D721Med (cell line): ENCODE measurements around the gene L3MBTL1.

ENCODE experiments used
- DNase-seq: peaks from one replicate; pipeline ENCODE4 v3.0.0; 2011; ENCODE audit warnings: low spot score; ENCODE audit not compliant: insufficient read length
- FAIRE-seq: peaks from 2 replicates; lab custom pipeline; 2011; peaks lifted over from hg19 to GRCh38; lab: Jason Lieb, UNC
- TF ChIP-seq, protein P1 (sequence below): IDR thresholded peaks from 2 replicates; pipeline ENCODE4 v1.5.1; 2012; ENCODE audit warnings: mild to moderate bottlenecking, control low read depth; ENCODE audit not compliant: insufficient read depth; ENCODE audit errors: missing control alignments

The L3MBTL1 gene

DNA sequence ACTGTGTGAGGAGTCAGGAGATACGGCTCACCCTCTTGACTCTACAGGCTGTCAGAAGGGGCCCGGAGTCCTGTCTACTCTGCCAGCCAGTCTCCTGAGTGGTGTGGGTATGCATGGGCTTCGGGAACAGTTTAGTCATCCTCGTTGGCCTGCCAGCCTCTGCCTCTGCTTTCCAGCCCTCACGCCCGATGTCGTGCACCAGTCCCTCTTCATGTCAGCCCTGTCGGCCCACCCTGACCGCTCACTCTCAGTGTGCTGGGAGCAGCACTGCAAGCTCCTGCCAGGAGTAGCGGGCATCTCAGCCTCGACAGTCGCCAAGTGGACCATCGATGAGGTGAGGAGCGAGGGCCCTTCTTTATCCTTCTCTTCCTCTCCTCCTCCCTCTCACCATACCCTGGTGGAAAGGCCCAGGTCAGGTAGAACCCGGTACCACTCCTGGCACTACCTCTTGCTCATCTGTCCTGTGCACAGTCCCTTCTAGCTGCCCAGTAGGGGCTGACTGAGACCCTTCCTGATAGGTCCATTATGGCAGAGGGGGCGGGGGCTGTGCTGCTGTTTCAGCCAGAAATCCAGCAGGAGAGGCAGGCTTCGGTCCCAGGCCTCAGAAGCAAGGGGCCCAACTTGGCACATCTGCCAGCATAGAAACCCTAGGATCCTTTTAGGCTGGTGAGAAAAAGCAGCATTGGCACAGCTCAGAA lies 32.6 kb downstream of the L3MBTL1 start:
- TF ChIP-seq, protein P1, sequence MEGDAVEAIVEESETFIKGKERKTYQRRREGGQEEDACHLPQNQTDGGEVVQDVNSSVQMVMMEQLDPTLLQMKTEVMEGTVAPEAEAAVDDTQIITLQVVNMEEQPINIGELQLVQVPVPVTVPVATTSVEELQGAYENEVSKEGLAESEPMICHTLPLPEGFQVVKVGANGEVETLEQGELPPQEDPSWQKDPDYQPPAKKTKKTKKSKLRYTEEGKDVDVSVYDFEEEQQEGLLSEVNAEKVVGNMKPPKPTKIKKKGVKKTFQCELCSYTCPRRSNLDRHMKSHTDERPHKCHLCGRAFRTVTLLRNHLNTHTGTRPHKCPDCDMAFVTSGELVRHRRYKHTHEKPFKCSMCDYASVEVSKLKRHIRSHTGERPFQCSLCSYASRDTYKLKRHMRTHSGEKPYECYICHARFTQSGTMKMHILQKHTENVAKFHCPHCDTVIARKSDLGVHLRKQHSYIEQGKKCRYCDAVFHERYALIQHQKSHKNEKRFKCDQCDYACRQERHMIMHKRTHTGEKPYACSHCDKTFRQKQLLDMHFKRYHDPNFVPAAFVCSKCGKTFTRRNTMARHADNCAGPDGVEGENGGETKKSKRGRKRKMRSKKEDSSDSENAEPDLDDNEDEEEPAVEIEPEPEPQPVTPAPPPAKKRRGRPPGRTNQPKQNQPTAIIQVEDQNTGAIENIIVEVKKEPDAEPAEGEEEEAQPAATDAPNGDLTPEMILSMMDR = no peak
- DNase-seq (no peak), FAIRE-seq (no peak)

GRCh38 chr20:43540673-43541060 lies 33.2 kb downstream of the L3MBTL1 start:
- TF ChIP-seq, protein P1 = no peak
- DNase-seq = no peak
- FAIRE-seq = no peak

- no peak for FAIRE-seq
- TF ChIP-seq, protein P1 = no peak
- DNase-seq = no peak
These were observed 33.7 kb downstream of the L3MBTL1 start for GRCh38 chr20:43541214-43541613.

GRCh38 chr20:43542161-43542560 lies 34.7 kb downstream of the L3MBTL1 start:
- DNase-seq = no peak
- TF ChIP-seq, protein P1 = no peak
- no peak for FAIRE-seq

DNA sequence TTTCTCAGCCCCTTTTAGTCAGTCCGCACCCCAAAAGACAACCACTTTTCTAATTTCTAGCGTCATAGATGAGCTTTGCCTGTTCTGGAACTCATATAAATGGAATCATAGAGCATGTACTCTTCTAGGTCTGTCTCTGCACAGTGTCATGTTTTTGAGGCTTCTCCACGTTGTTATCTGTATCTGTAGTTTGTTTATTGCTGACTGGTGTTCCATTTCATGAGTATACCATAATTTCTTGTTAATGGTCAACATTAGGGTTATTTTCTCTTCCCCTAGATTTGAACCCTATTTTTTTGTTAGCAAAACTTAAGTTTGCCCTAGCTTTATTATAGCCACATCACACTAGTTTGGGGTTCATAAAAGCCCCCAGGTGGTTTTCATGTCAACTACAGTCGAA lies 35.2 kb downstream of the L3MBTL1 start:
- FAIRE-seq (no peak), DNase-seq (no peak)

DNA sequence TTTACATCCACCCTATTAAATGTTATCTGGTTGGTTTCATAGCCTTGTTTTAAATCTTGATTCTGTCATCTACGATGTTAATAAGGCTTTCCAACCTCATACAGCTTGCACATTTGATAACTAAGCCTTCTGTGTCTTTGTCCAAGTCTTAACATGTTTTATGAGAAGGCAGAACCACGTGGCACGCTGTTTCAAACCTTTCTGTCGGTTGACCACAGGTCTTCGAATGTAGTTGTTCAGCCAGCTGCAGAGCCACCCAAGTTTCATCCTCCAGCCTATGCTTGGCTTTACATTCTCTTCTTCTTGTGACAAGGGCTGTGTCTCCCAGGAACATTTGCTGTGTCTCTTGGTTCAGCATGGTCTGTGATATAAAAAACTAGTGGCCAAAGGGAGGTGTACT lies 35.6 kb downstream of the L3MBTL1 start:
- FAIRE-seq (no peak), DNase-seq (no peak)
- TF ChIP-seq, protein P1 = no peak

More for the DNA sequence above, 35.2 kb downstream of the L3MBTL1 start:
- TF ChIP-seq, protein P1 = no peak

DNA sequence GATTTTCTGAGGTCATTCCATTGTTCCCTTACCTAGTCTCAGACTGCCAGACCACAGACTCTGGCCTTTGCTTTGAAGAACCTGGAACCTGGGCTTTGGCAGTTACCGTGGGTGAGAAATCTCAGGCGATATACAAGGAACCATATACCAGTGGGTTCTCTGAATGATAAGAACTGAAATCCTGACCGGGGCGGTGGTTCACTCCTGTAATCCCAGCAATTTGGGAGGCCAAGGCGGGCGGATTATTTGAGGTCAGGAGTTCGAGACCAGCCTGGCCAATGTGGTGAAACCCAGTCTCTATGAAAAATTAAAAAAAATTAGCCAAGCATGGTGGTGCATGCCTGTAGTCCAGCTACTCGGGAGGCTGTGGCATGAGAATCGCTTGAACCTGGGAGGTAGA lies 37.0 kb downstream of the L3MBTL1 start:
- TF ChIP-seq, protein P1 = no peak
- DNase-seq = no peak
- FAIRE-seq = no peak
